Measurements from ENCODE around the gene PCBP3. TPM values are rescaled to one million over a fixed set of nuclear protein-coding genes. Genes with fewer than 3 reads are reported as not detected.
A peak's percentile ranks its signal among the peaks of the same experiment; 100 is the strongest.
"Not testable (repeated sequence)": the region's sequence is repeated elsewhere in the genome, so short reads cannot be mapped to it uniquely, and the experiment has no call there.

Gene PCBP3
- polyA plus RNA-seq, 3 donors: 1.7 to 9.5 (median 2.2) TPM

DNA sequence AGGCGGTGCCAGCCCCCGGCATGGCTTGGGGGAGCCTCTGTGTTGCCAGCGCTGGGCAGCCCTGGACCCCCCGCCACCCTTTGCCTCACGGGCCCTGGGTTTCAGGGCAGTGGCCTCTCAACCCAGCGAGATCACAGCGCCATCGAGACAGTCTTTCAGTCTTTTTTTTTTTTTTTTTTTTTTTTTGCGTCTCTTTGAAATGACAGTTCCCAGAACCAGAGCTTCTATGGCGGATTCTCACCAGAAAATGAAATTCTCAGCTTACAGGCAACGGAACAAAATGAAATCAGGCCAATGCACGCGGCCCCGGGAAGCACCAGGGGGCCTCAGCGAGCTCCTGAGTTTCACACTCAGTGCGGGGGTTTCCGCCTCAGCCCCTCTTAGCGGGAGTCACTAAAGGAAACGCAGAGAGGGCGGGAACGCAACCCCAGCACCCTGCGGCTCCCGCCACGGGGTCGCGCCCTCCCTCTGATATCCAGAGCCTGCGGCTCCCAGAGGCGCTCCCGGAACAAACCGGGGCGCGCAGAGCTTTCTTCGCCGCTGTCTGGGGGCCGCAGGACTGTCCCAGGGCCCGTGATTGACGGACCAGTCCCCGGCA lies 330.0 kb downstream of the PCBP3 start:
- 1% methylated on average over 37 to 38 of the region's 38 CpGs for WGBS, 3 donors
- H3K27ac ChIP-seq (ENCODE audit: low read depth, low read length): peak overlapping the region; percentile 82

DNA sequence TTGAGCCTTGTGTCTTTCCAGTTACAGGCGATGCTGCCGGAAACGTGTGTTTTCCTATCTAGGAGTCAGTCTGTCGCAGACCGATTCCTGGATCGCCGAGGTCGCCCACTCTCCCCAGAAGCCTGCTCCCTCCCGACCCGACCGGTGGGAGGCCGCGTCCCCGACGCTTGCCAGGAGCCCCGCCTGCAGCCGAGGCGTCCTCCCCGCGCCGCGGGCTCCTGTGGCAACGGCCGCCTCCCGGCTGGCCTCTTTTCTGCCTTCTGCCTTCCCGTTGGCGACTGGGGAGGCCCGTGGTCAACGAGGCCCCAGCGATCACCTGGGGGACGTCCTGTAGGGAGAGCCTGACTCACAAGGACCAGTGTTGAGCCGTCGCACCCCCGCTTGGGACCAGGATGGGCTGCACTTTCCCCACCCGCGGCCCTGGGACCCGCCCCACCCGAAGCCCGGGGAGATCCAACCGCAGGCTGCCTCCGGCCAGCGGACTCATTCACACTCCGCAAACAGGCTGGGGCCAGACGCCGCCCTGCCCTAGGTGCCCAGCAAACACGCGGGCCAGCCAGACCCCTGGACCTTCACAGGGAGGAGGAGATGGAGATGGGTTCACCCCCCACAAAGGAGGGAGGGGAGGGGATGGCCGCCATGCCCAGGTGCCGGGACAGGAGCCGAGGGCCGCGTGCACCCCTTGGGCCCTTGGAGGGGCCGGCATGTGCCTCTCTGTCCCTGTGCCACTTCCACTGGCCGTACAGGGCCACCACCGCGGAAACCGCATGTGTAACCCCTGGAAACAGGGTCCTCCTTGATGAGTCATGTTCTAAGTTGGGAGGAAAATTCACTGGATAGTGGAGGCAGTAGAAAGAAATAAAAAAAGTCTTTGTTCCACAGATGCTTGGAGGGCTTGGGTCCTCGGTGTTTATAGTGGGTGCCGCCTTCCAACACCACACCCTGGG lies 330.8 kb downstream of the PCBP3 start:
- WGBS, 3 donors: 2 to 12% (median 2%) methylated on average over 49 to 59 of the region's 59 CpGs
- H3K27ac ChIP-seq (ENCODE audit: low read depth, low read length): peak overlapping the region; percentile 82

DNA sequence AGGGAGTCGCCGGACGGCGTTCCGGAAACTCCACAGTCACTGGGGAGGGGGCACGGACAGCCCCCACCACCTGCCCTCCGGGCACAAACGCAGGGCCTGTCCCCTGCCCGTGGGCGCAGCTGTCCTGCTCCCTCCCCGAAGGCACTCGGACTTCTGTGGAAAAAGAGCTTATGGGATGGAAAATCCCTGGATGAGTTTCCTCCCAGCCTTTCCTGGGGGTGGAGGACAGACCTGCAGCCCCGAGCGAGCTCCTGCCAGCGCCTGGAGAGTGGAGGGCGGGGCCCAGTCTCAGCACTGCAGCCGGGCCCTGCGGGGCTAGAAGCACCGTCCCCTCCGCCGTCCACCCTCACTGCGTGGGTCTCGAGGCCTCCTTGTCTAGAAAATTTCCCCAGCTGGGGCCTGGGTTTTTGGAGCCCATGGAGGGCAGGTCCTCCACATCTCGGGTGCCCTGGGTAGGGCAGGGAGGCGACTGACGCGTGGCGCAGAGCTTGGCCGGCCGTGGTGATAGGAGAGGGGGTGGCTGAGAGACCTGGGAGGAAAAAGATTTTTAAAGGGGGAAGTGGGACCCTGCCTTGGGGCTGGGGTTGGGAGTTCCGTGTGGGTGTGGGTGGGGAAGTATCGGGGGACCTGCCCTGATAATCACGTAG lies 331.6 kb downstream of the PCBP3 start:
- 23 to 40% (median 26%) methylated on average over 33 of the region's 33 CpGs for WGBS, 3 donors
- no peak overlapping the region for H3K27ac ChIP-seq (ENCODE audit: low read depth, low read length)

DNA sequence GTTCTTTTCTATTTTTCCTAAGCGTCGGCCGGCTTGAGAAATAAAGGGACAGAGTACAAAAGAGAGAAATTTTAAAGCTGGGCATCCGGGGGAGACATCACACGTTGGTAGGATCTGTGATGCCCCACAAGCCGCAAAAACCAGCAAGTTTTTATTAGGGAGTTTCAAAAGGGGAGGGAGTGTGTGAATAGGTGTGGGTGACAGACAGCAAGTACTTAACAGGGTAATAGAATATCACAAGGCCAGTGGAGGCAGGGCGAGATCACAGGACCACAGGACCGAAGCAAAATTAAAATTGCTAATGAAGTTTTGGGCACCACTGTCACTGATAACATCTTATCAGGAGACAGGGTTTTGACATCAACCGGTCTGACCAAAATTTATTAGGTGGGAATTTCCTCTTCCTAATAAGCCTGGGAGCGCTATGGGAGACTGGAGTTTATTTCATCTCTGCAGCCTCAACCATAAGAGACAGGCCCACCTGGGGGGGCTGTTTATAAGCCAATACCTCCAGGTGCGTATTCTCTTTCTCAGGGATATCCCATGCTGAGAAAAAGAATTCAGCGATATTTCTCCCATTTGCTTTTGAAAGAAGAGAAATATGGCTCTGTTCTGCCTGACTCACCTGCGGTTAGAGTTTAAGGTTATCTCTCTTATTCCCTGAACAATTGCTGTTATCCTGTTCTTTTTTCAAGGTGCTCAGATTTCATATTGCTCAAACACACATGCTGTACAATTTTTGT lies 332.3 kb downstream of the PCBP3 start:
- 48 to 68% (median 55%) methylated on average over 10 to 13 of the region's 13 CpGs for WGBS, 3 donors
- not testable (repeated sequence) for H3K27ac ChIP-seq (ENCODE audit: low read depth, low read length)

DNA sequence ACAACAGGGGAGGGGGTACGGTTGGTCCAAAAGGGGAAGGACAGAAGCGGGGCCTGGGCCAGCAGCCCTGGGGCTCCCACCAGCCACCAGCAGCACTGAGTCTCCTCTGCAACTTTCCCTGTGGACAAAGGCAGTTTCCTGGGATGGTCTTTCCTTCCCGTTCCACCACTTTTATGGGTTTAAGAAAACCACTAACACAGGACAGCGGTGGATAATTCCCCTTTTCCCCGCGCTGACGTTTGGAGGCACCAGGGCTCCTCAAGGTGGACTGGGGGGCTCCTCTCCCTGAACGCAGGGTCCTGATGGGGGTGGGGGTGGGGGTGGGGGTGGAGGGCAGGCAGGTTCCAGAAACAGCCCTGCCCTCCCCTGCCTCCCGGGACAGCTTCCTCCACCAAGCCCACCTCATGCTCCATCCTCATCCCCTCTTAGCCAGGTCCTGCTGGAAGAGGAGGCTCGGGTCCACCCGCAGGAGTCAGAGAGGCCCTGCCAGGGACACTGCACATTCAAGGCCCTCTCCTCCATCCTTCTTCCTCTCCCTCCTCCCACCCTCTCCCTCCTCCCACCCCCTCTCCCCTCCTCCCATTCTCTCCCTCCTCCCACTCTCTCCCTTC lies 333.3 kb downstream of the PCBP3 start:
- 41 to 56% (median 49%) methylated on average over 11 of the region's 11 CpGs for WGBS, 3 donors
- H3K27ac ChIP-seq (ENCODE audit: low read depth, low read length): no peak overlapping the region

DNA sequence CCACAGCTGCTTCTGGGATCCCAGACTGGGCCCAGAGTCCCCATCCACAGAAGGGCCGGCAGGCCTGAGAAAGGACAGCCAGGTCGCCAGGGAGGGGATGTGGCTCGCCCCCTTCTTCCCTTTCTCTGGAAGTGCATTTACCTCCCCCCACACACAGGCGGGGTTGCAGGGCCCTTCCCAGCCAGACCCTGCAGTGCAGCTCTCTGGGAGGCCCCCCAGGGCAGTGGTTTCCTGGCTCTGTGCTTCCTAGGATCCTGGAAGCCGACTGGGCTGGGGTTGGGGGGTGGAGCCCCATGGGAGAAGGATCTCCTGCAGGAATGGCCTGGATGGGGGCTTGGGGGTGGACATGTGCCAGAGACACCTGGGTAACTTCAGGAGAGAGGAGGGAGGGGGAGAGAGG lies 333.9 kb downstream of the PCBP3 start:
- WGBS, 3 donors: 26 to 36% (median 35%) methylated on average over 5 of the region's 5 CpGs
- H3K27ac ChIP-seq (ENCODE audit: low read depth, low read length): no peak overlapping the region

DNA sequence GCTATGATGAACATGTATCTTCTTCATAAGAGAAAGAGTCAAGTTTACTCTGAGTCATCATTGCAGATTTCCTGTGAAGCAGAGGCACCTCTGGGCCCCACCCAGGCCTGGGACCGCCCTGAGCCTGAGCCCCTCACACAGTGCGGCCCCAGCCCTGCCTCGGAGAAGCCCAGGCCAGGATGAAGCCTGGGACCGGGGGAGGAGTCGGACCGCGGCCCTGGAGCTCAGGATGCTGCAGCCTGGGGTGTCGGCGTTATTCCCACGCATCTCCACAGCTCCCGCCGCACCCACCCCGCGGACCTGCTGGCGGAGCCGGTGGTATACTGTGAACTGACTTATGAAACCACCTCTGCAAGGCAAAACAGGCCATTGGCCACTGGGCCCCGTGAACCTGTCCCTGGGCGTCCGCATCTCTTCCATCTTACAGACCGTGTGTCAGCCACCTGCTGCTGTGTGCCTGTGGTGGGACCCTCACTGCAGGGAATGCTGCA lies 335.7 kb downstream of the PCBP3 start:
- 56 to 81% (median 78%) methylated on average over 20 of the region's 20 CpGs for WGBS, 3 donors
- no peak overlapping the region for H3K27ac ChIP-seq (ENCODE audit: low read depth, low read length)

DNA sequence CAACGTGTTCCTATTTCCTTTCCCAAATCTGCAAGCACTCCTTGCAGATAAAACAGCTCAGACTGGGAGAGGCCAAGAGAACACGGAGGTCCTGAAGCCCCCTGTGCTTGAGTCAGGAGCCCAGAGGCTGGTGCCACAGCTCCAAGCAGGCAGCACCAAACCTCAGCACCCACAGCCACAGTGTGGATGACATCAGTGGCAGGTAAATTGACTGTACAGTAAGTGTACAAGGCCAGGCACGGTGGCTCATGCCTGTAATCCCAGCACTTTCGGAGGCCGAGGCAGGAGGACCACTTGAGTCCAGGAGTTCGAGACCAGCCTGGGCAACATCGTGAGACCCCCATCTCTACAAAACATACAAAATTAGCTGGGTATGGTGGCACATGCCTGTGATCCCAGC lies 336.1 kb downstream of the PCBP3 start:
- WGBS, 3 donors: 67 to 88% (median 80%) methylated on average over 7 of the region's 7 CpGs
- H3K27ac ChIP-seq (ENCODE audit: low read depth, low read length): no peak overlapping the region

DNA sequence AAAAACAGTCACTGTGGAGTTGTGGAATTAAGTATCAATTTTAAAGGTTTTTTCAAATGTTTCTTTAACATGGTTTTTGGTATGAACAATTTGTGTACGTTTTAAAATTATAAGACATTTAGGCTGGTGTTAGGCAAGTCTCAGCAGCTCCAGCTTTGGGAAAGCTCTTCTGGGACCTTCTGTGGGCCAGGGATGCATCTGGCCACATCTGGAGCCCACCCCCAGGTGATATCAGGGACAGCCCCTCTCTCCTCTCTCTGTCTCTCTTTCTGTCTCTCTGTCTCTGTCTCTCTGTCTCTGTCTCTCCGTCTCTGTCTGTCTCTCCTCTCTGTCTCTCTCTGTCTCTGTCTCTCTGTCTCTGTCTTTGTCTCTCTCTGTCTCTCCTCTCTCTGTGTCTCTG lies 336.7 kb downstream of the PCBP3 start:
- H3K27ac ChIP-seq (ENCODE audit: low read depth, low read length): no peak overlapping the region
- 61 to 73% (median 61%) methylated on average over 2 of the region's 2 CpGs for WGBS, 3 donors

DNA sequence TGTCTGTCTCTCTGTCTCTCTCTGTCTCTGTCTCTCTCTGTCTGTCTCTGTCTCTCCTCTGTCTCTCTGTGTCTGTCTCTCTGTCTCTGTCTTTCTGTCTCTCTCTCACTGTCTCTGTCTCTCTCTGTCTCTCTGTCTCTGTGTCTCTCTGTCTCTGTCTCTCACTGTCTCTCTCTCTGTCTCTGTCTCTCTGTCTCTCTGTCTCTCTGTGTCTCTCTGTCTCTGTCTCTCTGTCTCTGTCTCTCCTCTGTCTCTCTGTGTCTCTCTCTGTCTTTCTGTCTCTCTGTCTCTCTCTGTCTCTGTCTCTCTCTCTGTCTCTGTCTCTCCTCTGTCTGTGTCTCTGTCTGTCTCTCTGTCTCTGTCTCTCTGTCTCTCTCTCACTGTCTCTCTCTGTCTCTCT lies 337.2 kb downstream of the PCBP3 start:
- H3K27ac ChIP-seq (ENCODE audit: low read depth, low read length): no peak overlapping the region

DNA sequence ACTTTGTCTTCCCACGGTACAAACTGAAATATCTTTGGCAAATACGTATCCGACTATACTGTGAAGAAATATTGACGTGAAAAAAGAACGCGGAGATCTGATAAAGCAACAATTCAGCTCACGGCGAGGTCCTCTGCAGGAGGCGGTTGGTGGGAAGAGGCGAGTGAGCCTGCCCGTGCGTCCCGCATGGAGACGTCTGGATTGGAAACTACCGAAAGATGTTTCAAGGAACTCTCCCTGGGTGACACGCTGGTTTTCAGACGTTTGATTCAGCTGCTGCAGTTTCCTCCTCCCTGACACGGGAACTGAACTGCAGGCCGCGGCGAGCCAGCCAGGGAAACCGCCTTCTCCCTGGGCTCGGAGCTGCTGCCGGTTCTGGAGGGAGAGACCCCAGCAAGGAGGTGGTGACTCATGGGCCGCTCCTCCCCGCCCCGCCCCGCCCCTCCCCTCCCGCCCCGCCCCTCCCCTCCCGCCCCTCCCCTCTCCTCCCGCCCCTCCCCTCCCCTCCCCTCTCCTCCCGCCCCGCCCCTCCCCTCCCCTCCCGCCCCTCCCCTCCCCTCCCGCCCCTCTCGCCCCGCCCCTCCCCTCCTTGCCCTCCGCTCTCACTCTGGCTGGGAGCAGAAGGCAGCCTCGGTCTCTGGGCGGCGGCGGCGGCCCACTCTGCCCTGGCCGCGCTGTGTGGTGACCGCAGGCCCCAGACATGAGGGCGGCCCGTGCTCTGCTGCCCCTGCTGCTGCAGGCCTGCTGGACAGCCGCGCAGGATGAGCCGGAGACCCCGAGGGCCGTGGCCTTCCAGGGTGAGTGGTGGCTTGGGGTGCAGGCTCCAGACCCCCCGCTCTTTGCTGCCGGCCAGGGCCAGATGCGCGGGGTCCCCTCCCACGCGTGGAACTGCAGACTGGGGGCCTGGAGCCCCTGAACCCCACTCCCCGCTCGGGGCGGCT lies 337.9 kb downstream of the PCBP3 start, which contains the start of gene COL6A1:
TSS of gene COL6A1 (plus strand) at position 620 of the 941 bp plus-strand sequence. CDS start at position 701, 81 bp downstream.
- no peak within 1 kb of the TSS for H3K27ac ChIP-seq (ENCODE audit: low read depth, low read length)
- 0 to 2% (median 1%) methylated on average over 29 to 44 of the region's 63 CpGs for WGBS, 3 donors

DNA sequence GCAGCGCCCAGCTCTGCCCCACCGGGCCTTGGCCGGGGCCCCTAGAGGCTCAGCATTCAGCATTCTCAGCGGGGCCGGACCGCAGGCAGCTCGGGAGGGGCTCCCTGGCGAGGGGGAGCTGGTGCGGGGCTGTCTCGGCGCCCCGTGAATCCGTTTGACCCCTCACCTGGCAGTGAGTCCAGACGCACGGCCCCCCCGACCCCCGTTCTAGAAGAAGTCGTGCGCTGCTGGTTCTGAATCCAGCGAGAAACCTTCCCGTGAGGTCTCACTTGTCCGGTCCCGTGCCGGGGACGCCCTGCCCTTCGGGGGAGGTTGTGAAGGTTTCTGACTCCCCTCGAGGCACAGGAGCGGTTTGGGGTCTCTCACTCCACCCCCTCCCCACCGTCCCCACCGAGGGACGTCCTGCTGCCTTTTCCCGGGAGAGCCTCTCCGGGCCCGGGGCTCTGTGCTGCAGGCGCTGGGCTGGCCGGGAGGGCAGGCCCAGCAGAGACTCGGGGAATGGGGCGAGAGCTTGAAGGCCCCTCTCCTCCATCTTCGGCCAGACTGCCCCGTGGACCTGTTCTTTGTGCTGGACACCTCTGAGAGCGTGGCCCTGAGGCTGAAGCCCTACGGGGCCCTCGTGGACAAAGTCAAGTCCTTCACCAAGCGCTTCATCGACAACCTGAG lies 338.7 kb downstream of the PCBP3 start:
- H3K27ac ChIP-seq (ENCODE audit: low read depth, low read length): no peak overlapping the region
- WGBS, 3 donors: 7 to 10% (median 8%) methylated on average over 42 to 45 of the region's 45 CpGs

DNA sequence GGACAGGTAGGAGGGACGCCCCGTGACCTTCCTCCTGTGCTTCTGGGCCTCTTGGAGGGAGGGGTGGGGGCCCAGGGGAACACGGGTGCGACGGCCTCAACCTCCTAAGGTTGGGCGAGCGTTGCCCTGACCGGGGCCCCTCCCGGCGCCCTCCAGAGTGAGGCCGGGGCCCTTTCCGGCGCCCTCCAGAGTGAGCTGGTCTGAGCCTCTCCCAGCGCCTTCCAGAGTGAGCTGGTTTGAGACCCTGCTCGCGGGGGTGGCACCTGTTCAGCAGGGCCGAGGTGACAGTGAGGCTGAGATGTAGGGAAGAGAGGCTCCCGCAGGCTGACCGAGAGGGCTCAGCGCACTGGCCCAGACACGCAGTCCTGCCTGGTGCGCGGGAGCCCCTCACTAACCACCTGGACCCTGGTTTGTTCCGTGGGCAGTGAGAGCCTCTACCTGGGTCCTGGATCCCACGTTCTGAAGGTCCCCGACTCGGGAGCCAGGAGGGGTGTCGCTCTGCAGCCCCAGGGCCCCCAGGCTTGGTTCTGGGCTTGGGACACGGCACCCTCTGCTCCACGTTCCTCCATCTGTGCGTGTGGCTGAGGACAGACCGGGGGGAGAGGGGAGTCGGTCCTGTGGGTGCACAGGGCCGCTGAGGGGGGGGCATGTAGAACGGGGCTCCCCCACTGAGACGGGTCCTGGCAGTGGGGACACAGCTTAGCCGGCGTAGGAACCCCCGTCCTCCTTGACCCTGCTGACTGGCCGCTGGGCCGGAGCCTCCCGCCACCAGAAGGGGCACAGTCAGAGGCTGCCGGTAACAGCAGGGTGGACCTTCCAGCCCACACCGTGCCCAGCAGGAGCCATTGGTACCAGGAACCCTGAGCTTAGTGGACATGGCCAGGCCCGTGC lies 339.5 kb downstream of the PCBP3 start:
- no peak overlapping the region for H3K27ac ChIP-seq (ENCODE audit: low read depth, low read length)
- 38 to 58% (median 46%) methylated on average over 43 to 45 of the region's 45 CpGs for WGBS, 3 donors

DNA sequence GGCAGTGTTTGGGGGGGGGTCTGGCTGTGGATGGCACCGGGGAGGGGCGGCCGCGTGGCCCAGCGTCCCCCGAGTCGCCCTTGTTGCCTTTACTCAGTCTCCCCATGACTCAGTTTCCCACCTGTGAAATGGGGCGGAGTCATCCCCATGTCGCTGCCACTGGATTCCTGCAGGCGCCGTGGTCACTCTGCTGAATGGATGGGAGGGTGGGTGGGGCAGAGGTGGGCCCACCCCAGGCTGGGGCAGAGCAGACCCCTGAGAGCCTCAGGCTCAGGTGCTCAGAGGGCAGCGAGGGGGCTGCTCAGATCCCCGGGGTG lies 340.1 kb downstream of the PCBP3 start:
- 52 to 86% (median 71%) methylated on average over 11 to 13 of the region's 13 CpGs for WGBS, 3 donors
- no peak overlapping the region for H3K27ac ChIP-seq (ENCODE audit: low read depth, low read length)

DNA sequence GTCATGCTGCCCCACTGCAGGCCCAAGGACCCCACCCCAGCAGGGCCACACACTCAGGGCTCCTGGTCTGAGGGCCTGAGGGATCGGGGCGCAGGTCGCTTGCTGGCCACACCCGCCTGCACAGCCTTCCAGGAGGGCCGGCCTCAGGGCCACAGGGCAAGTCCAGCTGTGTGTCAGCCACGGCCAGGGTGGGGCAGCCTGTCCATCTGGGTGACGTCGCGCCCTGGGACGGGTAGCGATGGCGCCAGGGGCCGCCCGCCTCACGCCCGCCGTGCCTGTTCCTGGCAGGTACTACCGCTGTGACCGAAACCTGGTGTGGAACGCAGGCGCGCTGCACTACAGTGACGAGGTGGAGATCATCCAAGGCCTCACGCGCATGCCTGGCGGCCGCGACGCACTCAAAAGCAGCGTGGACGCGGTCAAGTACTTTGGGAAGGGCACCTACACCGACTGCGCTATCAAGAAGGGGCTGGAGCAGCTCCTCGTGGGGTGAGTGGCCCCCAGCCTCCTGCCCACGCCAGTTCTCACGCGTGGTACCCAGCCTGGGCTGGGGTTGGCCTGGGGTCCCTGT lies 340.5 kb downstream of the PCBP3 start:
- H3K27ac ChIP-seq (ENCODE audit: low read depth, low read length): no peak overlapping the region

More for the DNA sequence above, 340.5 kb downstream of the PCBP3 start:
- WGBS, 3 donors: 77 to 93% (median 85%) methylated on average over 36 to 38 of the region's 38 CpGs

Measured in adipose tissue (tissue), 3 donors.